Retinal pigment epithelial cell (primary cell): ENCODE results near the gene DLAT.

Experiments used
- DNase-seq: peaks from one replicate; pipeline ENCODE4 v3.0.0-alpha.2; 2010; ENCODE audit warnings: low read depth
- H3K4me3 ChIP-seq: 2 replicates; pipeline ENCODE4 v1.5.1; 2011; ENCODE audit warnings: mild to moderate bottlenecking, low read length, control low read depth, moderate library complexity
- CTCF ChIP-seq: conservative IDR thresholded peaks from 2 replicates; pipeline ENCODE4 v1.5.1; 2011; ENCODE audit warnings: low read depth, low read length, control low read depth, inconsistent platforms

The DLAT gene

GRCh38 chr11:112103446-112103845 is 78.2 kb downstream of the DLAT start:
- TF ChIP-seq CTCF: no peak
- DNase-seq: no peak
- no peak overlapping the region for H3K4me3 ChIP-seq

- no peak for TF ChIP-seq CTCF
- H3K4me3 ChIP-seq: no peak overlapping the region
- no peak for DNase-seq
These were observed 80.9 kb downstream of the DLAT start for GRCh38 chr11:112106070-112106469.
